GM12864 (cell line): ENCODE results near the gene CEP20.

ENCODE experiments used
- DNase-seq: peaks from one replicate; pipeline ENCODE4 v3.0.0-alpha.2; 2011; ENCODE audit warnings: low read depth
- H3K4me3 ChIP-seq: 2 replicates; pipeline ENCODE4 v1.5.1; 2011; ENCODE audit warnings: mild to moderate bottlenecking, low read depth, low read length, control low read depth
- TF ChIP-seq, protein P1 (sequence below): IDR thresholded peaks from 2 replicates; pipeline ENCODE4 v1.5.1; 2011; ENCODE audit warnings: low read depth, mild to moderate bottlenecking, moderate library complexity, low read length, control low read depth, inconsistent platforms; ENCODE audit errors: missing control alignments

CEP20 gene

DNA sequence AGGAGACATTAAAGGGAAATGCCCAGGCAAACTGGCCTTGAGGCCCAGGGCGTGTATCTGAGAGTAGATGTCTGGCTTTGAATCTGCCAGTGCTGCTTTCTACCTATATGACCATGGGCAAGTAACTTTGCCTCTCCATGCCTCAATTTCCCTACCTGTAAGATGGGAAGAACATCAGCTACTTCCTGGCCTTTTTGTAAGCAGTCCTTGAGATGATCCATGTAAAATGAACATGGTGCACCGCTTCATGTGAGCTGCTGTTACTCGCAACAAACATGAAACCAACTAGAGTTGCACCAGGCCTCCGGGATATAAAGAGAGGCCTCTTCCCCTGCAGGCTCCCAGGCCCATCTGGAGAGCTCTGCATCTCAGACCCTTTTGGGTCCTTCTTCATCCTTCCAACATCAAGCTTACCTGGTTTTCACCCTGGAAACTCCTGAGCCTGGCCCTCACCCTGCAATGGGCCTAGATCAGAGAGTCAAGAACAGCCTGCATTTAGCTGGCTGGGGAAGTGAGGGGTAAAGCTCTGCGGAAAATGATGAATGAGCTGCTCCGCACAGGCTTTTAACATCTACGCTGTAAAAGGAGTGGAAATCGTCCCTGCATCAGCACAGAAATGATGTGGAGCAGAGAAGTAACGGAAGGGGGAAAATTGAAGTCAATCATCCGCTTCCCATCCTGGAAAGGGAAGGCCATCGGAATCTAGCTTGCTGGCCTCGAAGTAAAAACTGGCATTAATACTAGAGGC, 29.3 kb downstream of the CEP20 start:
- TF ChIP-seq, protein P1, sequence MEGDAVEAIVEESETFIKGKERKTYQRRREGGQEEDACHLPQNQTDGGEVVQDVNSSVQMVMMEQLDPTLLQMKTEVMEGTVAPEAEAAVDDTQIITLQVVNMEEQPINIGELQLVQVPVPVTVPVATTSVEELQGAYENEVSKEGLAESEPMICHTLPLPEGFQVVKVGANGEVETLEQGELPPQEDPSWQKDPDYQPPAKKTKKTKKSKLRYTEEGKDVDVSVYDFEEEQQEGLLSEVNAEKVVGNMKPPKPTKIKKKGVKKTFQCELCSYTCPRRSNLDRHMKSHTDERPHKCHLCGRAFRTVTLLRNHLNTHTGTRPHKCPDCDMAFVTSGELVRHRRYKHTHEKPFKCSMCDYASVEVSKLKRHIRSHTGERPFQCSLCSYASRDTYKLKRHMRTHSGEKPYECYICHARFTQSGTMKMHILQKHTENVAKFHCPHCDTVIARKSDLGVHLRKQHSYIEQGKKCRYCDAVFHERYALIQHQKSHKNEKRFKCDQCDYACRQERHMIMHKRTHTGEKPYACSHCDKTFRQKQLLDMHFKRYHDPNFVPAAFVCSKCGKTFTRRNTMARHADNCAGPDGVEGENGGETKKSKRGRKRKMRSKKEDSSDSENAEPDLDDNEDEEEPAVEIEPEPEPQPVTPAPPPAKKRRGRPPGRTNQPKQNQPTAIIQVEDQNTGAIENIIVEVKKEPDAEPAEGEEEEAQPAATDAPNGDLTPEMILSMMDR, result no peak
- DNase-seq, result no peak
- H3K4me3 ChIP-seq, result no peak overlapping the region

DNA sequence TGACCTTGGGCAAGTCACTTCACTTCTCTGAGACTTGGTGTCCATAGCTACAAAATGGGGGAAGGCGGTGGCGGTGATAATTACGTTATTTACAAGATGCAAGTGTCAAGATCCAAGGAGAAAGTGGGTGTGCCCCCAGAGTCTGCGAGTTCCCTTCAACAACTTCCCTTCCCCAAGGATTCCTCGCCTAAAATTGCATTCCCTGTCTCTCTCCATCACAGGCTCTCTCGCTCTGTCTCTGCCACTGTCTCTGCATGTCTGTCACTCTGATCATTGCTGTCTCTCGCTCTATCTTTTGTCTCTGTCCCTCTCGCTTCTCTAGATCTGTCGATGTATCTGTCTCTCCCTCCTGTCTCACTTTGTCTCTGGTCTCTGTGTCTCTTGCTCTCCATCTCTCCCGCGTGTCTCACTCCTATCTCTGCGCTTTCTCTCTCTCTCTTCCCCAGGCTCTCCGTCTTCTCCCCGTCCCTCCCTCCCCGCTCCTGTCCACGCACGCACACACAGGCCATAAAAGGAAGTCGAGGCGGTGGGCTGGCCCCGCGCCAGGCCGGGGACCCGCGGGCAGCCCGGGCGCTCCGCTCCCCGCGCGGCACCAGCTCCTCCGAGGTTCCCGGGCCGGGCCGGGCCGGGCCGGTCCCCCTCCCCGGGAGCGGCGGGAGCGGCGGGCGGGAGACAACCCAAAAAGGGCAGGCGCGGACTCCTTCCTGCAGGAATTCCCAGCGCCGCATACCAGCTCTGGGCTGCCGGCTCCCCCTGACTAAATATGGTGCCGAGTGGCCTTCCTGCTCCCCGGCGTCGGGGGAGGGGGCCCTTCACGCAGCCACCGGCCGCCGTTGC, 30.5 kb downstream of the CEP20 start:
- DNase-seq, result no peak
- TF ChIP-seq, protein P1, result no peak
- H3K4me3 ChIP-seq, result no peak overlapping the region

DNA sequence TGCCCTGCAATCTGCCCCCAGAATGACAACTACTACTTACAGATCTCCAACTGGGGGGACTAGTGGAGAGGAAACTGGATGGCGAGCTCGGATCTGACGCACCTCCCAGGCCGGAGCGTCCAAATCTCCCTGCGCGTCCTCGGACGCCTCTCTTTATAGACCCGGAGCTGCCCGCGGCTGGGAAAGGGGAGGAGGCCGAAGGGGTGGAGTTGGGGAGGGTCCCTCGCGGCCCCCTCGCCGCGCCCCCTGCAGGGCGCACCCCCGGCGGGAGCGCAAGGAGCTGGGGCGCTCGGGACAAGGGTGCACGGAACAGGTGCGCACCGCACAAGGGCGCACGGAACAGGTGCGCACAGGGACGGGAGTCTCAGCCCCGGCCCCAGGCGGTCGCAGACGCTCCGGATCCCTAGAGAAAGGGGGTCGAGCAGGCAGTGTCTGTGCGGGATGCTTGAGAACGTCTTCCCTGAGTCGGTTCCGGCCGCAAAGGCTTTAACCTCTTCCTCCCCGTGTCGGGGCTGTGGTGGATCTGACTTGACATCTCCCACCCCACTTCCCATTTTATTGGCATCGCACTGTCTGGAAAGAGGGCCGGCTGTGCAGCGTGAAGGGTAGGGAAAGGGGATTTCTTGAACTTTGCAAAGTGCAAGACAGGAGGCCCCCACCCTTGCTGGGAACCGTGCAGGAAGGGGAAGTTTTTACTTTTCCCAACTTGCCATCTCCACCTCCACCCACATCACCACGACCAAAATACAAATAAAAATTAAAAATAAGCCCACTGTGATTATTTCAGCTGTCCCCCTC, 31.3 kb downstream of the CEP20 start, which contains the start of gene MYH11:
Gene MYH11, minus strand, starts transcription at position 128 of the 798 bp plus-strand sequence. CDS start 18,776 bp downstream, outside the sequence.
- DNase-seq, result no peak
- TF ChIP-seq, protein P1, result no peak
- H3K4me3 ChIP-seq, result peak within 1 kb of the TSS; percentile 37

DNA sequence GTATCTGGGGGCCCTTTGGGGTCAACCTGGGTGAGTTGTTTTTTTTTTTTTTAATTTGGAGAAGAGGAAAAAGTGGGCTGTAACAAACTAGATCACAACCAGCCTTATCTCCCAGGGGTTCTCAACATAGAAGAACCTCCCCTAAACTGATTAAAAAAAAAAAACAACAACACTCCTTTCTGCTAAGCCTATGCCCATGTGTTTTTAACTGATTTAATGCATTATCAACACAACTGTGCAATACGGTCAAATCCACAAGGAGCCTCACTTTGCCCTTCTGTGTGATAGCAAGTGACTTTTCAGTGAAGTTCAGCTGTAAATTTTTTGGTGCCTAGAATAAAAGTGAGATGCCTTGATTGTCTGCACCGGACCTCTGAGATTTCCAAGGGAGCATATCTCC, 32.2 kb downstream of the CEP20 start:
- DNase-seq, result no peak
- TF ChIP-seq, protein P1, result no peak
- peak overlapping the region; percentile 37; the same call in 1 of the 2 replicates for H3K4me3 ChIP-seq

DNA sequence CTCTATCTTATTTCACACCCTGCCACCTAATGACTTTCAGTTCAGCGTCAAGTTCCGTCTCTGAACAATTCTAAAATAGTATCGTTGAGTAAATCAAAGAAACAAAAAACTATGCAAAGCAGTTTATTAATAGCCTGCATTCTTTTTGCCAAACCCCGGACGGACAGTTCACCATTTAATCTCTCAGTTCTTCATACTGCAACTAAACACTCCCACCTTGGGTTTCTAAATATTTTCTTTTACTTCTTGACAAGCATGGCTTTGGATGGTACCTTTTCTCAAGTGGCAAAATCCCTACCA, 32.7 kb downstream of the CEP20 start:
- peak; percentile 70 for DNase-seq
- peak overlapping the region; percentile 37 for H3K4me3 ChIP-seq
- TF ChIP-seq, protein P1, result no peak

DNA sequence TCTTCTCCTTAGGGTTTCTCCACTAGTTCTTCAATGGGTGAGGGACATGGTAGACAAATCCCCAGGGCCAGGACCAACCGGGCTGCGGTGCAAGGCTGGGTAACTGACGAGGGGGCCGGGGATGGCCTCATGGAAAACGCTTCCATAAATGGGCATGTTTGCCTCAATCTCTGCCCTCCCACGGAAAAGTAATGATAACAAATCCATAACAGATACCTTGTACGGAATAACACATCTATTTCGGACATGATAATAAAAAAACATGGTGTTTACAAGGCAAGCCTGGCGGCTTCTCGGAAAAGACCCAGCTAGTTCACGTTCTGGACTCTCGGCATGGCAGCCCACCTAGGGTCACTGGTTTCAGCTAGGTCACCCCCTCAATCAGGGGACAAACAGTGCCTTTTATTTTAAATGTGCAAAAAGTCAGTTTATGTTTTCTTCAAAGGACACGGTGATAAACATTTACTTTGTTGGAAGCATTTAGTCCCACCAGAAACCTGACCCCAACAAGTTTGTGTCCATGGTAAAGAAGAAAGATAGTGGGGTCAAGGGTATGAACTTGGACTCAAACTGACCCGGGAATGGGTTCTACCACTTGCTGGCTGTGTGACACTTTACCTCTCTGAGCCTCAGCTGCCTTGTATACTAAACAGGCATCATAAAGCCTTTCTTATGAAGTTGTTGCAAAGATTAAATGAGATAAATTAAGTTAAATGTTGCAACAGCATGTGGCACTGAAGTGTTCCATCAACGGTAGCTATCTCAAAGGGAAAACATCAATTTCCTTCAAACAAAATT, 33.3 kb downstream of the CEP20 start:
- H3K4me3 ChIP-seq, result no peak overlapping the region
- DNase-seq, result no peak
- TF ChIP-seq, protein P1, result no peak
